ENCODE data around the gene EIF3K.
A peak's percentile ranks its signal among the peaks of the same experiment; 100 is the strongest.

Gene EIF3K

DNA sequence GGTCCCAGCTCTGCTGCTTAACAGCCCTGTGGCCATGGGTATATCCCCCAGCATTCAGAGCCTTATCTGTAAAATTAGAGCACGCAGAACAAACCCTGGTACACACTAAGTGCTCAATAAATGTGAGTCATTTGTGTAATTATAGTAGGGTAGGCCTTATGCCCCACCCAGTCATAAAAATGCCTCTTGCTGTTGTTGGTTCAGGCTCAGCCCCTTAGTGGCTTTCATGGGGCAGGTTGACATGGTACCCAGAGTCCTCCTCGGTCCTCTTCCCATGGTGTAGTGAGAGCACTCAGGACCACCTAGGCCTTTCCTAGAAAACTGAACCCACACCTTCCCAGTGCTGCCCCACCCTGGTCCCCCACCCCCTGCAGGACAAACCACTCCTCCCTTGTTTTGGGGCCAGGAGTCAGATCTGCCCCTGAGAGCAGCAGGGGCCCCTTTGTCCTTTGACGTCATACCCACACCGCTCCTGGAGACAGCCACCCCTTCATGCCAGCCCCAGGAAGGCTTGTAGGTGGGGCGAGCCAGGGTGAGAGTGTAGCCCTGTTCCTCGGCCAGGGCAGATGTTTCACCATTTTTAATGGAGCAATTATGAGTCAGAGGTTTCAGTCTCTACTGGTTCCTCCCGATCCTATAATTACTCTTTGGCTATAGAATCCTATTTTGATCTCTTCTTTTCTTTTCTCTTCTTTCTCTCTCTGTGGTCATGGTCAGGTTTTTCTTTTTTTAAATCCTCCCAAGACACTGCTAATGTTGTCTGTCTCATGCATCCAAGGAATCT lies 65.3 kb downstream of the EIF3K start:
- DNase-seq (ENCODE audit: low spot score), result no peak

DNA sequence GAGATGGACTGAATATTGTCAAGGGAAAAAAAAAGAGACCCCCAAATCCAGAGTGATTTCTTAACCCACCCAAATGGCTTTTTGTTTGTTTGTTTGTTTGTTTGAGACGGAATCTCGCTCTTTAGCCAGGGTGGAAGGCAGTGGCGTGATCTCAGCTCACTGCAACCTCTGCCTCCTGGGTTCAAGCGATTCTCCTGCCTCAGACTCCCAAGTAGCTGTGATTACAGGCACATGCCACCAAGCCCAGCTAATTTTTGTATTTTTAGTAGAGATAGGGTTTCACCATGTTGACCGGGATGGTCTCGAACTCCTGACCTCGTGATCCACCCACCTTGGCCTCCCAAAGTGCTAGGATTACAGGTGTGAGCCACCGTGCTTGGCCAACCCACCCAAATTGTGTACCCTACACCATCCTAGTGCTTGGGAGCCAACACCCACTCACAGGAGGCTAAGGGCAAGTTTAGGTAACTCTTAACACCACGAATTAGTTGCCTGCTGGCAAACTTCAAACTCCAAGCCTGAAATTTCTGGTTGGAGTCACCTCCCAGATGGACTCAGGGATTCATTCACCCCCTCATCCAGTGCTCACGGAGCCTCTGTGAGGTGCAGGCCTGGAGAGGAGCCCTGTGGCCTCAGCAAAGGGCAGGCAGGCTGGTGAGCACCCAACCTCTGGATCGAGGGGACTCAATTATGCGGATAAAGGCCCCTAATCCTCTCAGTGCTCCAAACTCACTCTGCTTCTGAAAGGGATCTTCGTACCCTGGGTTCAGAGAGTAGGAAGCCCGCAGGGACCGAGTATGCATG lies 66.1 kb downstream of the EIF3K start:
- DNase-seq (ENCODE audit: low spot score), result no peak

DNA sequence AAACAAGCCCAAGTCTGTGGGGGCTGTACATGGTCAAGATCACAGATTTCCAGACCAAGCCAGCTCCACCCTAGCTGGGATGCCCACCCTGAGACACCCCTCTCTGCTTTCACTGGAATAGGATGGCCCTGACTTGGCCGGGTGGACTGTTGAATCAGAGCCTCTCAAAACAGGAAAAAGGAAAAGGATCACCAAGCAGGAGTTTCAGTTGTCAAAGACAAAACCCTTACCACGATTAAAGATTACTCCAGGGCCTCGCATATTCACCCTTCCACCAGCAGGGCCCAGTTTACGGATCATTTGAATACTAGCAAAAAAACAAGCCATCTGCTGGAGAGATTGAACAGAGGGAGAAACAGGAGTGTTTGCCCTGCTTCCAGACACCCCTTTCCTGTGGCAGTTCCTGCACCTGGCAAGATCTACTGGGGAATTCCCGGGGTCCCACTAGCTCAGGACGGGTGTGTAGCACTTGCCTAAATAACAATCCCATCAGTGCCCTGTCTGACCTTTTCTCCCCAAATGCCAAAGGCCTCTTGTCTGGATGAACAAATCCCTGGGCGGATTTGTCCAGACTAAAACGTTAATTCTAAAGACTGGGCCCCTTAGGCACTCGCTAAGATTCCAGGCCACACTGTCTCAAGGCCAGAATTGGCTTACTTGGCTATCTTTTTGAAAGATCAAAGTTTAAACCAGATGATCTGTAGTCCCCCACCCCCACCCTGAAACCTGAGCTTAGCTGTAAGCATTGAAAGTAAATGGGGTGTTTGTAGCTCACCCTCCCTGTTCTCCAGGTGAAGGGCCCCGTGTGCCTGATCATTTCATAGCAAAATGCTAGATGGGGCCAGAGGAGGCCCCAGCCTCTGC lies 66.9 kb downstream of the EIF3K start:
- DNase-seq (ENCODE audit: low spot score), result peak; percentile 76

DNA sequence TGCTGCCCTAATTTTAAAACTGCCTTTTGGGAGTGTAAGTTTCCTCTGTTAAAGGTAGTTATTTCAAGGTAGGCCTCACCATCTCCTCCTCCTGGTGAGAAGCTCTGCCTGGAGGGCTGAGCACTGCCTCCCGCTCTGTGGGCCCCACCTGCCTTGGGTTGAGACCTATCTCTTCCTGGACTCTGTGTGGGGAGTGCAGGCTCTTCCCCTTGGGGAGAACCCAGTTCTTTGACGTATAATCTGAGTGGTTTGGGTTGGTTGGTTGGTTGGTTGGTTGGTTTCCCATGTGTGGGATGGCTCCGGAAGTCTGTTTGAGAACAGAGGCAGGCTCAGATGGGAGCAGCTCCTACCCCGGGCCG lies 67.5 kb downstream of the EIF3K start:
- no peak for DNase-seq (ENCODE audit: low spot score)

Measured in SK-N-DZ (cell line).